HG03095 (cell line): Measurements from ENCODE around the gene TMOD2.
A peak's percentile ranks its signal among the peaks of the same experiment; 100 is the strongest.

ENCODE experiments used
- ATAC-seq: cut with Tn5 transposase; IDR thresholded peaks from one replicate; pipeline ENCODE4 v1.9.1; 2021; ENCODE audit warnings: moderate library complexity; ENCODE audit not compliant: unreplicated experiment

TMOD2 gene

GRCh38 chr15:51735228-51736010 lies 16.0 kb upstream of the TMOD2 start:
- no peak for ATAC-seq

GRCh38 chr15:51736069-51736468 lies 15.3 kb upstream of the TMOD2 start:
- no peak for ATAC-seq

- ATAC-seq: peak; percentile 19
Measured at GRCh38 chr15:51736751-51737521, 14.5 kb upstream of the TMOD2 start.

- peak; percentile 36 for ATAC-seq
Measured at GRCh38 chr15:51737522-51738305, 13.7 kb upstream of the TMOD2 start, which contains the start of gene LYSMD2. TSS of gene LYSMD2 (minus strand) at chr15:51737655. CDS start at chr15:51737622, 33 bp downstream.

GRCh38 chr15:51738553-51738952 lies 12.8 kb upstream of the TMOD2 start:
- no peak for ATAC-seq

GRCh38 chr15:51739061-51739712 lies 12.2 kb upstream of the TMOD2 start:
- no peak for ATAC-seq

GRCh38 chr15:51749307-51749706 lies 2.1 kb upstream of the TMOD2 start:
- ATAC-seq: no peak

GRCh38 chr15:51750186-51750585 lies 1.2 kb upstream of the TMOD2 start:
- ATAC-seq: no peak

- peak; percentile 32 for ATAC-seq
Measured at GRCh38 chr15:51751697-51752683, 593 bp downstream of the TMOD2 start.

GRCh38 chr15:51752888-51753287 lies 1.5 kb downstream of the TMOD2 start:
- no peak for ATAC-seq

- no peak for ATAC-seq
Measured at GRCh38 chr15:51754267-51754666, 2.9 kb downstream of the TMOD2 start.

GRCh38 chr15:51755790-51756189 lies 4.4 kb downstream of the TMOD2 start:
- no peak for ATAC-seq

GRCh38 chr15:51756482-51756881 lies 5.1 kb downstream of the TMOD2 start:
- no peak for ATAC-seq

- ATAC-seq: no peak
Measured at GRCh38 chr15:51757450-51757849, 6.1 kb downstream of the TMOD2 start.

- no peak for ATAC-seq
Measured at GRCh38 chr15:51758645-51759044, 7.2 kb downstream of the TMOD2 start.

GRCh38 chr15:51759557-51760070 lies 8.2 kb downstream of the TMOD2 start:
- no peak for ATAC-seq

GRCh38 chr15:51760805-51761204 lies 9.4 kb downstream of the TMOD2 start:
- ATAC-seq: no peak

- ATAC-seq: no peak
Measured at GRCh38 chr15:51765751-51766150, 14.4 kb downstream of the TMOD2 start.

GRCh38 chr15:51766341-51766740 lies 14.9 kb downstream of the TMOD2 start:
- no peak for ATAC-seq
